Retinal pigment epithelial cell (primary cell): Measurements from ENCODE around the gene PARVA.

ENCODE experiments used
- DNase-seq: peaks from one replicate; pipeline ENCODE4 v3.0.0-alpha.2; 2010; ENCODE audit warnings: low read depth
- H3K4me3 ChIP-seq: 2 replicates; pipeline ENCODE4 v1.5.1; 2011; ENCODE audit warnings: mild to moderate bottlenecking, low read length, control low read depth, moderate library complexity
- CTCF ChIP-seq: conservative IDR thresholded peaks from 2 replicates; pipeline ENCODE4 v1.5.1; 2011; ENCODE audit warnings: low read depth, low read length, control low read depth, inconsistent platforms

The PARVA gene

GRCh38 chr11:12538889-12539421 lies 161.6 kb downstream of the PARVA start:
- no peak for TF ChIP-seq CTCF

GRCh38 chr11:12539572-12539971 lies 162.2 kb downstream of the PARVA start:
- no peak for TF ChIP-seq CTCF
- no peak for DNase-seq
- H3K4me3 ChIP-seq: no peak overlapping the region

More at GRCh38 chr11:12538889-12539421, 161.6 kb downstream of the PARVA start:
- no peak for DNase-seq
- no peak overlapping the region for H3K4me3 ChIP-seq

GRCh38 chr11:12540075-12540680 lies 162.8 kb downstream of the PARVA start:
- no peak for TF ChIP-seq CTCF
- no peak overlapping the region for H3K4me3 ChIP-seq
- DNase-seq: no peak

GRCh38 chr11:12540913-12541582 lies 163.7 kb downstream of the PARVA start:
- no peak overlapping the region for H3K4me3 ChIP-seq
- no peak for DNase-seq
- peak; percentile 33 for TF ChIP-seq CTCF

GRCh38 chr11:12541583-12542151 lies 164.3 kb downstream of the PARVA start:
- H3K4me3 ChIP-seq: no peak overlapping the region
- TF ChIP-seq CTCF: no peak

GRCh38 chr11:12542186-12542935 lies 165.0 kb downstream of the PARVA start:
- DNase-seq: no peak
- TF ChIP-seq CTCF: no peak

More at GRCh38 chr11:12541583-12542151, 164.3 kb downstream of the PARVA start:
- DNase-seq: no peak

More at GRCh38 chr11:12542186-12542935, 165.0 kb downstream of the PARVA start:
- H3K4me3 ChIP-seq: no peak overlapping the region
